Adipocyte (in vitro differentiated cells): ENCODE measurements around the gene EPN1.

Experiments used
- DNase-seq: peaks from one replicate; pipeline ENCODE4 v3.0.0-alpha.2; 2015; ENCODE audit warnings: low read depth
- H3K27me3 ChIP-seq: replicated peaks from 2 replicates; pipeline ENCODE4 v1.7.0; 2013; ENCODE audit warnings: mild to moderate bottlenecking, low read length, moderate library complexity; ENCODE audit not compliant: control insufficient read depth, insufficient read depth
- H3K36me3 ChIP-seq: 2 replicates; pipeline ENCODE4 v1.7.0; 2013; ENCODE audit warnings: low read length, mild to moderate bottlenecking, moderate library complexity; ENCODE audit not compliant: control insufficient read depth, insufficient read depth, severe bottlenecking
- H3K4me1 ChIP-seq: 2 replicates; pipeline ENCODE4 v1.7.0; 2013; ENCODE audit warnings: mild to moderate bottlenecking, low read length, moderate library complexity; ENCODE audit not compliant: control insufficient read depth, insufficient read depth
- H3K4me3 ChIP-seq: 2 replicates; pipeline ENCODE4 v1.7.0; 2013; ENCODE audit warnings: mild to moderate bottlenecking, low read length, moderate library complexity
- H3K9ac ChIP-seq: 2 replicates; pipeline ENCODE4 v1.7.0; 2013; ENCODE audit warnings: mild to moderate bottlenecking, low read length, moderate library complexity
- H3K9me3 ChIP-seq: 2 replicates; pipeline ENCODE4 v1.7.0; 2013; ENCODE audit warnings: mild to moderate bottlenecking, low read length, moderate library complexity; ENCODE audit not compliant: control insufficient read depth

Gene EPN1

DNA sequence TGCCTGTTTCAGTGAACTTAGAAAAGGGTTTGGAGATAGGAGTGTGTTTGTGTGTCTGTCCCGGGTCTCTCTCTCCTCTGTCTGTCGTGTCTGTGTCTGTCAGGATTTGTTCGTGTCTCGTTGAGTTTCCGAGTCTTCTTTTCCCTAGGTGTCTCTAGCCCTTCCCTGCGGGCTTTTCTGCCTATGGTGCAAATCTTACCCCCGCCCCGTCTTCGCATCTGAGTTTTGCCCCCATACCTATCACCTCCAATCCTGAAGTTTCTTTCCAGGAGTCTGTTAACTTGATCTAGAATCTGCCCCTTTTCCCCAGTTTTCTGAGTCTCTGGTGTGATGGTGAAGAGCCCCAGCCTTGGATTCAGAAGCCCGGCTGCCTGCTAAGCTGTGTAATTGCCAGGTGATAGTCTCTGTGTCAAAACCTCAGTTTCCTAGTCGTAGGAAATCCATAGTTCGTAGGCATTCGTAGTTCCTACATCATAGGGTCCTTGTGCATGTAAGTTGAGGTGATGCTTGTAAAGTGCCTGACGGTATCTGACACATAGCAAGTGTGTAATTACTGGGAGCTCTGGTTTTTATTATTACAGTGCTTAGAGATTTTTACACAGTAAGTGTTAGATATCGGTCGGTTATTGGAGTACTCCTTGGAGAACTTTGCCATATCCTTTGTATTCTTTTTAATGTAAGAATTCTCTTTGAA, 782 bp downstream of the EPN1 start:
- H3K9me3 ChIP-seq: no peaks in the 10 kb centered on the region
- peaks cover 25% of the 10 kb centered on the region for H3K36me3 ChIP-seq
- H3K9ac ChIP-seq: peak overlapping the region; percentile 99
- peak overlapping the region; percentile 99 for H3K4me3 ChIP-seq
- peaks cover 41% of the 10 kb centered on the region for H3K4me1 ChIP-seq
- no peaks in the 10 kb centered on the region for H3K27me3 ChIP-seq
- no peak for DNase-seq

DNA sequence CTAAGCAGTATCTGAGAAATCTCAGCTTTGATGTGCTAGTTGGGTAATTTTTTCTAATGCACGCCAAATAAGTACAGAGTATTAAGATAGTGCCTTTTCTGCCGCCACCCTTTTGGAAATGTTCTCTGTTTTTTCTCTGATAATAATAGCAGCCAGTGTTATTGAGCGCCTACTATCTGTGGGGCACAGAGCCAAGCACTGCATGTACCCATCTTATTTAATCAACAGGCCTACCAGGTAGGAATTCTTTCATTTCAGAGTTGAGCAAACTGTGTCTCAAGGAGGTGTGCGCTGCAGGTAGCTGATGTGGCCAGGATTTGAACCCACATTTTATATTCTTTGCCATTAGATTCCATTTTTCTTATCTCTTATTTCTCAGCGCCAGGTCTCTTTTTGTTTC, 1.4 kb downstream of the EPN1 start:
- no peaks in the 10 kb centered on the region for H3K9me3 ChIP-seq
- peaks cover 24% of the 10 kb centered on the region for H3K36me3 ChIP-seq
- DNase-seq: peak; percentile 15
- H3K4me1 ChIP-seq: peaks cover 46% of the 10 kb centered on the region
- peak overlapping the region; percentile 99 for H3K9ac ChIP-seq
- peak overlapping the region; percentile 99 for H3K4me3 ChIP-seq
- H3K27me3 ChIP-seq: no peaks in the 10 kb centered on the region

DNA sequence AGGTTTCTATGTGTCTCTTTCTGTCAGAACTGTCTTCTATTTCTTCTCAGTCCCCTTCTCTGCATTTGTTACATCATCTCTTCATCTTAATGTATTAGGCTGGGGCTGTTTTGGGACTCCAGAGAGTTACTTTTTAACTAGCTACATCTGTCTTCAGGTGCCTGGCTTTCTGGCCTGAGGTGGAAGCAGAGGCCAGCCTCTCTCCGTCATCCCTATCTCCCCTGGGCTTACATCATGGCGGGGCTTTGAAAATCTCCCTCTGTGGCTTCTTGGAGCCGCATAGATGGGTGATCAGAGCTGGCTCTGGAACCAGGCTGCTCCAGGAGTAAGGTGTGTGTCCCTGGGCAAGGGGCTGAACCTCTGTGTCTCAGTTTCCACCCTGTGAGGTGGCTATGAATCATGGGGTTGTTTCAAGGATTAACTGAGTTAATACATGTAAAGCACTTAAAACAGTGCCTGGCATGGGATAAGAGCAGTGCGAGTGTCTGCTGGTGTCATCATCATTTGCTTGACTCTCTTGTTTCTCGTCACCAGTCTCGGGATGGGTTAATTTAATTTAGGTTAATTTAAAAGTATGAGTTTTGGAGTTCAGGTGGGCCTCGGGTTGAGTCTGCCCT, 2.0 kb downstream of the EPN1 start:
- peak overlapping the region; percentile 99 for H3K9ac ChIP-seq
- H3K4me1 ChIP-seq: peaks cover 52% of the 10 kb centered on the region
- no peak for DNase-seq
- H3K27me3 ChIP-seq: no peaks in the 10 kb centered on the region
- H3K4me3 ChIP-seq: peak overlapping the region; percentile 99
- H3K9me3 ChIP-seq: no peaks in the 10 kb centered on the region
- H3K36me3 ChIP-seq: peaks cover 25% of the 10 kb centered on the region

DNA sequence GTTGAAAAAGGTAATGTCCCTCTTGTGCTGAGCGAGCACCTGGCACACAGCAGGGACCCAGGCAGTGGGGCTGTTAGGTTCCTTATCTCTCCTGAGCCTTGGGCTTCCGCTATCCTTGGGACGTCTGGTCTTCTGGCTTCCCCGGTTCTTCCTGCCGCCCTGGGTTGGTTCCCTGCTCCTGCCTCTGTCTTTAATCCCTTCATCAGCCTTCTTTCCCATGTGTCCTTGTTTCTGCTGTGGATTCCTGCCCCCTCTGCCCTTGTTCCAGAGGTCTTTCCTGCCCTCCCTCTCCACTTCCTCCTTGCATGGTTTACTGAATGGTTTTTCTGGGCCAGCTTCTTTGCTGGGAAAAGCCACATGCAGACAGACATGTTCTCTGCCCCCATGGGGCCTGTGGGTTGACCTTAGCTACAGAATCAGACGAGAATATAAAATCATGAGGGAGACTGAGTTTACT, 2.6 kb downstream of the EPN1 start:
- H3K27me3 ChIP-seq: no peaks in the 10 kb centered on the region
- DNase-seq: no peak
- H3K36me3 ChIP-seq: peaks cover 28% of the 10 kb centered on the region
- H3K9ac ChIP-seq: peak overlapping the region; percentile 13
- peaks cover 53% of the 10 kb centered on the region for H3K4me1 ChIP-seq
- H3K9me3 ChIP-seq: no peaks in the 10 kb centered on the region
- H3K4me3 ChIP-seq: no peak overlapping the region

DNA sequence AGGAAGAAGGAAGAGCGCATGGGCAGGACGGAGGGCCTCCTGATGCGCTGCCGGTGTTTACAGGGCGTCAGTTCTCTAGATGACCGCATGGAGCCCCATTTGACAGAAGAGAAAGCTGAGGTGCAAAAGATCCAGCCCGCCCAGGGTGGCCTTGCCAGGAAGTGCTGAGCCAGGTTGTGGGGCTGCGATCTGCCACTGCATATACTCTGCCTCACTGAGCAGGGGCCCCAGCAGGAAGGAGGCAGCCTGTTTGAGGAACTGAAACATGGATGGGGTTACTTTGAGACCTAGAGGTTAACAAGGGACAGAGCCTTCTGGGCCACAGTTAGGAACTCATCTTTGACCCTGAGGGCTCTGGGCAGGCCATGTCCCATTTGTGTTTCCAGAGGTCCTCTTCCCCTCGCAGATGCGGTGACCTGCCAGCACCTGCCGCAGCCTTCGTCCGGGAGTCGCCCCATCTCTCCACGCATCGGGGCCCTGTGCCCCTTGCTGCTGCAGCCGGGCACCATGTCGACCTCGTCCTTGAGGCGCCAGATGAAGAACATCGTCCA, 3.2 kb downstream of the EPN1 start:
- Histone ChIP-seq H3K9me3 (no peaks in the 10 kb centered on the region), H3K4me1 (peaks cover 53% of the 10 kb centered on the region), H3K27me3 (no peaks in the 10 kb centered on the region), H3K4me3 (no peak overlapping the region), H3K9ac (peak overlapping the region; percentile 13), H3K36me3 (peaks cover 27% of the 10 kb centered on the region)
- DNase-seq: no peak

DNA sequence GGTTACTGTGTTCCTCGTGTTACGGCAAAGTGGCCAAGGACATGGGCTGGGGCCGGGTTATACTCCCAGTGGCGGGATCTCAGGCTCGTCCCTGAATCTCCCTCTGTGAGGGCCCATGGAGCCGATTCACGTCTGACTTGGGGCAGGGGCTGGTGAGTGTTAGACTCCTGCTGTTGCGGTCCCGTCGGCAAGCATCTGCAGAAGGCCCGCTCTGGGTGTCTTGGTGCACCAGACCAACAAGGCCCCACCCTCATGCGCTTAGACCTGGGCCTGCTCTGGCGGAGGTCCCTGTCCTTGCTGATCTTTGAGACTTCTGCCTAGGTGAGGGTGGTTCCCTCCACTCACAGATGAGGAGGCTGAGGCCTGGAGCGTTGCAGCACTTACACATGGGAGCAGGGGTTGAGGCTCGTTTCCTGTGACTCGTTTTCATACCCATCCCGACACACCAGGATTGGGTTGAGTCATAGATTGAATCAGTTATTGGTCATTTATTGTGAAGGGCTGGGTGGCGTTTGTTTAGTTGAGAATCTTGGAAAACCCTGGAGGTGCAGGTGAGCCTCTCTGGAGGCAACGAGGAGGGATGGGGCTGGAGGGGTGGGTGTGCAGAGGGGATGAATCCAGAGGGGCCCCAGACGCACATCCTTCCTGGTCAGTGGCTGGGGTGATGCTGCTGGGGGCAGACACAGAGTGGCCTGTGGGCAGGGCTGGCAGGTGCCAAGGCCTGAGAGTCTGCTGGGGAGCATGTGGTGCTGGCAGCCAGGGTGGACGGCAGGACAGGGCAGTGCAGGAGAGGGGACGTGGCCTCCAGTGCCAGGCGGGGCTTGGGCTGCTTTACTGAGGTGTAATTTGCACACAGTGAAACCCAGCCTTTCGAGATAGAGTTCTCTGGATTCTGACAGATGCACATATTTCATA, 4.6 kb downstream of the EPN1 start:
- Histone ChIP-seq H3K27me3 (no peaks in the 10 kb centered on the region), H3K4me1 (peaks cover 49% of the 10 kb centered on the region), H3K9me3 (no peaks in the 10 kb centered on the region), H3K9ac (no peak overlapping the region), H3K36me3 (peaks cover 34% of the 10 kb centered on the region), H3K4me3 (no peak overlapping the region)
- no peak for DNase-seq

DNA sequence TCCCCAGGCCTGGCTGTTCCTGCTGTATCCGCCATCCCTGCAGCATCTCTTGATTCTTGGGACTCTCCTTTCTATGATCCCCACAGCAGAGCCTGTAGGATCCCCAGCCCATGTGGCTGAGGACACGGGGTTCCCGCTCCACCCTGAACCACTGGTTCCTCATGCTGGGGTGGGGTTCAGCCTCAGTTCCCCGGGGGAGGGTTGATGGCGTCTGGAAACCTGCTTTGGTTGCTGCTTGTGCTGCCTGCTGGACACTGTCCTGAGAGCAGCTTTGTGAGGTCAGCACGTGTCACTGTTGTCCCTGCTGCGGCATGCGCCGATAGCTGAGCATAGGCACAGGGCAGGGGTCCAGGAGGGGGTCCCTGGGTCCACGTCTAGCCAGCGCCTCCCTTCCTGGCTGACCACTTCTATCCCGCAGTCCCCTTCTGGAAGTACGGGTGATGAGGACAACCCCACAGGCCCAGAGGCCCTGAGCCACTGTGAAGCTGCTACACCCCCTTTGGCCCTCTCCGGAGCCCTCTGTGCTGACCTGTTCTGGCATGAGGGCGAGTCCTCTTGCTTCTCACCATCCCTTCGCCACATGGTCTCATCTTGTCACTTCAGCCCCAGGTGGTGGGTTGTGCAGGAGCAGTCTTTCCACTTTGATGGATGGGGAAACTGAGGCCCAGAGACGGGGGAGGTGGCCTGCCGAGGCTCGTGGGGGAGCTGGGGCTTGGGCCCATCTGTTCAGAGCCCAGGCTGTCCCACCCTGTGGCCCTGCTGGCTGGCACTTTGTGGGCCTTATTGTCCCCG, 5.5 kb downstream of the EPN1 start:
- Histone ChIP-seq H3K4me3 (no peak overlapping the region), H3K36me3 (peaks cover 44% of the 10 kb centered on the region), H3K4me1 (peaks cover 49% of the 10 kb centered on the region), H3K27me3 (no peaks in the 10 kb centered on the region), H3K9ac (no peak overlapping the region), H3K9me3 (no peaks in the 10 kb centered on the region)
- no peak for DNase-seq

DNA sequence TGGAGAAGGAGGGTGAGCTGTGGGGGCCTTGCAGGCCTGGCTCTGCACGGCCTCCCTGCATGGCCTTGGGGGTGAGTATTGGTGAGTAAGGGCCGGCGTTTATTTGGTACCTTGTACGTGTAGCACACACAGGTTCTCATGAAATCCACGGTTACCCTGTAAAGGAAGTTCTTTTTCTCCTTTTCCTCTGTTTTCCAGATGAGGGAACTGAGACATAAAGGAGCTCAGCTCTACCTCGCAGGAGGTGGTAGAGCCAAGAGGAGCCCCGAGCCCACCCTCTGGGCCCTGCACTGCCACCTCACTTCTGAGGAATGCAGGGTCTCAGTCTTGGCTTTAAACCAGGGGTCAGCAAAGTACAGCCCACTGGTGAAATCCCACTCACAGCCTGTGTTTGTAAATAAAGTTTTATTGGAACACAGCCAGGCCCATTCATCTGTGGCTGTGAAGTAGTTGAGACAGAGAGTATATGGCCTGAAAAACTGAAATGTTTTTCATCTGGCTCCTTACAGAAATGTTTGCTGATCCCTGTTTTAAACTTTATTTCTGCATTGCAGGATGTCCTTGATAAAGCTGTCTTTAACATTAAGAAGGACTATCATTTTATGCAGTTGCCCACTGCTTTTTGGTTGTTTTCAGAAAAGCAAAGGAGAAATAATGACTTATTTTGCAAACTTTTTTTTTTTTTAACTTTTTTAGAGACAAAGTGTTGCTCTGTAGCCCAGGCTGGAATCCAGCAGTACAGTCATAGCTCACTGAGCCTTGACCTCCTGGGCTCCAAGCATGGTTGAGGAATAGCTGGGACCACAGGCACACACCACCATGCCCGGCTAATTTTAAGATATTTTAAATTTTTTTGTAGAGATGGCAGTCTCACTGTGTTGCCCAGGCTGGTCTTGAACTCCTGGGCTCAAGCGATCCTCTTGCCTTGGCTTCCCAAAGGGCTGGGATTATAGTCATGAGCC, 6.4 kb downstream of the EPN1 start:
- H3K9me3 ChIP-seq: no peaks in the 10 kb centered on the region
- no peaks in the 10 kb centered on the region for H3K27me3 ChIP-seq
- peaks cover 42% of the 10 kb centered on the region for H3K4me1 ChIP-seq
- no peak overlapping the region for H3K4me3 ChIP-seq
- peak; percentile 16 for DNase-seq
- peak overlapping the region; percentile 7 for H3K9ac ChIP-seq
- peaks cover 52% of the 10 kb centered on the region for H3K36me3 ChIP-seq

DNA sequence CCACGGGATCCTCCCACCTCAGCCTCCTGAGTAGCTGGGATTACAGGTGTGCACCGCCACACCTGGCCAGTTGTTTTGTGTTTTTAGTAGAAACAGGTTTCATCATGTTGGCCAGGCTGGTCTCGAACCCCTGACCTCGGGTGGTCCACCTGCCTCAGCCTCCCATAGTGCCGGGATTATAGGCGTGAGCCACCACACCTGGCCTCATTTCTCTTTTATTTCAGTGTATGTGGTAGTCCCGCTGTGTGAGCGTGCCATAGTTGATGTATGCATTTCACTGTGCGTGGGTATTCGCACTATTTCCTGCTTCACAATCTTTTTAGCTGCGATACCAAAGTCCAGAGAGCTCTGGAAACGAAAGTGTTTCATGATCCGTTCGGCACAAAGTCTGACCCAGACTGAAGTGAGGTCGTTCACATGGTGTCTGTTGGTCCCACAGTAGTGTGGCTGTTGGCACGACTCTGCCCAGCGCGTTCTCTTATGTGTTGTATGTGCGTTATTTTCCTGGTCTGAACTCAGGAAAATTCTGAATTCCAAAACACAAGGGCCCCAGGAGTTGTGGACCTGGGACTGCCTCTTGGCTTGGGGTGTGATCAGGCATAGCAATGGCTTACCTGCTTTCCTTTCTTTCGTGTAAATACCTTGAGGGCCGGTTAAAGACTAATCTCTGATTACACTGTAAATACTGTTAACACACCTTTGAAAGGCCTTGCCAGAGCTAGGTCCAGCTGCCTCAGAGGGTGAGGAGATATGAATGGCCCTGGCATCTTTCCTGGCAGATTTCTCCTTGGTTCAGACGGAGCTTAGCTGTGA, 8.6 kb downstream of the EPN1 start:
- H3K4me1 ChIP-seq: peaks cover 25% of the 10 kb centered on the region
- peaks cover 48% of the 10 kb centered on the region for H3K36me3 ChIP-seq

More for the DNA sequence above, 8.6 kb downstream of the EPN1 start:
- H3K27me3 ChIP-seq: no peaks in the 10 kb centered on the region
- H3K9me3 ChIP-seq: no peaks in the 10 kb centered on the region
- DNase-seq: no peak
- H3K9ac ChIP-seq: no peak overlapping the region
- H3K4me3 ChIP-seq: no peak overlapping the region
